DND-41 (cell line): ENCODE measurements around the gene SLC39A2.
"Not testable (repeated sequence)": the region's sequence is repeated elsewhere in the genome, so short reads cannot be mapped to it uniquely, and the experiment has no call there.

Experiments
- ATAC-seq: fragments of 200-7000 bp; cut with Tn5 transposase; 3 replicates; pipeline ENCODE4 v1.9.1; 2021; ENCODE audit warnings: low read depth; ENCODE audit not compliant: insufficient read depth
- DNase-seq: peaks from one replicate; pipeline ENCODE4 v3.0.0-alpha.2; 2020
- H2AFZ ChIP-seq: 2 replicates; pipeline ENCODE4 v1.6.0; 2012; ENCODE audit warnings: low read depth, low read length
- H3K27ac ChIP-seq: 2 replicates; pipeline ENCODE4 v1.5.1; 2012; ENCODE audit warnings: low read length, inconsistent platforms
- H3K27me3 ChIP-seq: fragments of 200-600 bp; sonication (generic); 2 replicates; pipeline ENCODE4 v1.6.0; 2012; ENCODE audit warnings: low read length, mild to moderate bottlenecking, inconsistent platforms; ENCODE audit not compliant: insufficient read depth, poor library complexity
- H3K36me3 ChIP-seq: 2 replicates; pipeline ENCODE4 v1.5.1; 2012; ENCODE audit warnings: low read length, inconsistent platforms; ENCODE audit not compliant: insufficient read depth
- H3K4me1 ChIP-seq: 2 replicates; pipeline ENCODE4 v1.5.1; 2012; ENCODE audit warnings: mild to moderate bottlenecking, low read length; ENCODE audit not compliant: insufficient read depth
- H3K4me2 ChIP-seq: 2 replicates; pipeline ENCODE4 v1.6.0; 2012; ENCODE audit warnings: mild to moderate bottlenecking, moderate library complexity, low read length, inconsistent platforms; ENCODE audit not compliant: insufficient read depth
- H3K4me3 ChIP-seq, 2 experiments: fragments of 200-600 bp in 1 of 2; shearing (Covaris generic) in 1 of 2; 2 replicates each; pipeline ENCODE4 v1.5.1; 2012 to 2016; ENCODE audit warnings: inconsistent platforms in 2 of 2, low read length in 2 of 2, mild to moderate bottlenecking in 2 of 2, low read depth in 1 of 2, moderate library complexity in 1 of 2
- H3K79me2 ChIP-seq: 2 replicates; pipeline ENCODE4 v1.6.0; 2012; ENCODE audit warnings: low read length, inconsistent platforms; ENCODE audit not compliant: insufficient read depth
- H3K9ac ChIP-seq: 2 replicates; pipeline ENCODE4 v1.6.0; 2012; ENCODE audit warnings: low read depth, mild to moderate bottlenecking, inconsistent platforms, low read length, moderate library complexity
- H3K9me3 ChIP-seq: 2 replicates; pipeline ENCODE4 v1.5.1; 2012; ENCODE audit warnings: low read length, moderate library complexity, mild to moderate bottlenecking, inconsistent platforms; ENCODE audit not compliant: insufficient read depth, severe bottlenecking
- H4K20me1 ChIP-seq: 2 replicates; pipeline ENCODE4 v1.6.0; 2012; ENCODE audit warnings: low read length; ENCODE audit not compliant: insufficient read depth
- EZH2 ChIP-seq: IDR thresholded peaks from 3 replicates; pipeline ENCODE4 v1.6.1; 2012; ENCODE audit warnings: borderline replicate concordance, low read depth, mild to moderate bottlenecking, moderate library complexity, low read length, inconsistent platforms; ENCODE audit not compliant: severe bottlenecking
- TF ChIP-seq, protein P1 (sequence below): IDR thresholded peaks from 2 replicates; pipeline ENCODE4 v1.5.1; 2012; ENCODE audit warnings: borderline replicate concordance, low read length, moderate library complexity, mild to moderate bottlenecking; ENCODE audit not compliant: poor library complexity, severe bottlenecking; ENCODE audit errors: extremely low read depth

SLC39A2 gene

DNA sequence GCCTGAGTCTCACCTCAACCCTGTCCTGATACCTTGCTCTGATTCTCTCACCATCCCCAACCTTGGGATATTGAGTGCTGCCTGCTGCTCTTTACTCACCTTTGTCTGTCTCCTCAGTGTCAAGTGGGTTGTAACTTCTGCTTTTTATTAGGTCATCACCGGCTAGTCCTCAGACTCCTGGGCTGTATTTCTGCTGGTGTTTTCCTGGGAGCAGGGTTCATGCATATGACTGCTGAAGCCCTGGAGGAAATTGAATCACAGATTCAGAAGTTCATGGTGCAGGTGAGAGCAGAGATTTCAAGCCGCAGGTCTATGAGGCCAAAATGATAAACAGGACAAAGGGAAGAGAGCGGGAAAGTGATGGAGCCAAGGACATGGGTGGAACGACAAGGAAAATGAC lies 498 bp downstream of the SLC39A2 start:
- ATAC-seq (no peak), DNase-seq (no peak)
- H3K9me3 ChIP-seq = no peaks in the 10 kb centered on the region
- peaks cover 29% of the 10 kb centered on the region for H3K36me3 ChIP-seq
- H3K4me3 ChIP-seq = no peak overlapping the region
- H3K4me1 ChIP-seq = no peaks in the 10 kb centered on the region
- no peaks in the 10 kb centered on the region for H3K27me3 ChIP-seq
- H3K4me2 ChIP-seq = no peak overlapping the region
- TF ChIP-seq, protein P1, sequence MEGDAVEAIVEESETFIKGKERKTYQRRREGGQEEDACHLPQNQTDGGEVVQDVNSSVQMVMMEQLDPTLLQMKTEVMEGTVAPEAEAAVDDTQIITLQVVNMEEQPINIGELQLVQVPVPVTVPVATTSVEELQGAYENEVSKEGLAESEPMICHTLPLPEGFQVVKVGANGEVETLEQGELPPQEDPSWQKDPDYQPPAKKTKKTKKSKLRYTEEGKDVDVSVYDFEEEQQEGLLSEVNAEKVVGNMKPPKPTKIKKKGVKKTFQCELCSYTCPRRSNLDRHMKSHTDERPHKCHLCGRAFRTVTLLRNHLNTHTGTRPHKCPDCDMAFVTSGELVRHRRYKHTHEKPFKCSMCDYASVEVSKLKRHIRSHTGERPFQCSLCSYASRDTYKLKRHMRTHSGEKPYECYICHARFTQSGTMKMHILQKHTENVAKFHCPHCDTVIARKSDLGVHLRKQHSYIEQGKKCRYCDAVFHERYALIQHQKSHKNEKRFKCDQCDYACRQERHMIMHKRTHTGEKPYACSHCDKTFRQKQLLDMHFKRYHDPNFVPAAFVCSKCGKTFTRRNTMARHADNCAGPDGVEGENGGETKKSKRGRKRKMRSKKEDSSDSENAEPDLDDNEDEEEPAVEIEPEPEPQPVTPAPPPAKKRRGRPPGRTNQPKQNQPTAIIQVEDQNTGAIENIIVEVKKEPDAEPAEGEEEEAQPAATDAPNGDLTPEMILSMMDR = no peak
- no peak for TF ChIP-seq EZH2
- H3K9ac ChIP-seq = no peak overlapping the region
- no peaks in the 10 kb centered on the region for H3K79me2 ChIP-seq
- H4K20me1 ChIP-seq = peaks cover 4% of the 10 kb centered on the region; the same call in 1 of the 2 replicates
- H2AFZ ChIP-seq = no peak overlapping the region
- no peak overlapping the region for H3K27ac ChIP-seq

DNA sequence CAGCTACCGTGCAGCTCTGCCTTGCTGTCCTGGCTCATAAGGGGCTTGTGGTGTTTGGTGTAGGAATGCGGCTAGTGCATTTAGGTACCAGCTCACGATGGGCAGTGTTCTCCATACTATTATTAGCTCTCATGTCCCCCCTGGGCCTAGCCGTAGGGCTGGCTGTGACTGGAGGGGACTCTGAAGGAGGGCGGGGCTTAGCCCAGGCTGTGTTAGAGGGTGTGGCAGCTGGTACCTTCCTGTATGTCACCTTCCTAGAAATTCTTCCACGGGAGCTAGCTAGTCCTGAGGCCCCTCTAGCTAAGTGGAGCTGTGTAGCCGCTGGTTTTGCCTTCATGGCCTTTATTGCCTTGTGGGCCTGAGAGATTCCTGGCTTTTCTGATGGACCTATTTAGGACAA lies 2.1 kb downstream of the SLC39A2 start:
- Histone ChIP-seq H2AFZ (no peak overlapping the region), H3K79me2 (no peaks in the 10 kb centered on the region), H3K27me3 (no peaks in the 10 kb centered on the region), H3K4me3 (no peak overlapping the region), H3K27ac (no peak overlapping the region), H3K36me3 (peaks cover 12% of the 10 kb centered on the region), H3K4me1 (no peaks in the 10 kb centered on the region), H3K9ac (no peak overlapping the region), H4K20me1 (peaks cover 2% of the 10 kb centered on the region; the same call in 1 of the 2 replicates), H3K9me3 (no peaks in the 10 kb centered on the region), H3K4me2 (no peak overlapping the region)
- ATAC-seq (no peak), DNase-seq (no peak)
- TF ChIP-seq EZH2 = no peak
- TF ChIP-seq, protein P1 = no peak

DNA sequence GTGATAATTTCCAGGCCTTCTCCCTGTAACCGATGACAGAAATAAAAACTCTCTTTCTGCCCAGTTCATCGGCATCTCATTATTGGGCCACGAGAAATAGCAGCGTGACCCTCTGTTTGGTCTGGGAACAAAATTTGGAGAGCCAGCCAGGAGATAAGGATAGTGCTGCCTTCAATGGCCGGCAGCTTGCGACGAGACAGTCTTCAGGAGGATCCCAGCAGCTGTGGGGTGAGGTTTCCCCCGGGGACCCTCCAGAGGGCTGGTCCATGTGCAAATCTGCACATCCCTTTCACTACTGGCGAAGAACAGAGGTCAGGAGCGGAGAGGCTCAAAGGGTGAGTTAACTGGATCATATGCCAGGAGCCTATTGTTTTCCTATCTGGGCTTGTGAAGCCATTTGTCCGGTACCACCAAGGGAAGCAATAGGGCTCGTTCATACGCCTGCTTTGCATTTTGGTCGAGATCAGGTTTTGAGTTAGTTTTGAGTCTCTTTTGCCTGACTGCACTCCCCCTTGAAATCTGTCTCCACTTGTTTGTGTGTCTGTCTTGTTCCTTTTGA lies 4.8 kb downstream of the SLC39A2 start:
- H3K4me2 ChIP-seq = no peak overlapping the region

DNA sequence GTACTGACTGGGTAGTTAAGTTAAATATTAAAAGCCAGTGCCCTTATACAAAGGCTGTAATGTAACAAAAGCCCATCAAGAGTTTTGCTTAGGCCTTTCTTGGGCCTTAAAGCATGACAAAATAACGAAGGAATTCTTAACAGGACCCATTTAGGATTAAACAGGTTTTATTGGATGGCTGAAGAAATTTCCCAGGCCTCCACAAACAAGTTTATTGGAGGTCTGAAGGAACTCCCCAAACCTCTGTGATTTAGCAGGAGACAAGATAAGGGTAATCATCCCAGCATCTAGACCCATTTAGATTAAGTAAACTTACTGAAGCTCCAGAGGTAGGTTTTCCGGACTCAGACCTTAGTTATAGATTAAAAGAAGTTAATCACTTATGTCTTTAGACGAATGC lies 10.6 kb downstream of the SLC39A2 start:
- not testable (repeated sequence) for H3K27me3 ChIP-seq, H3K79me2 ChIP-seq, H3K36me3 ChIP-seq, ATAC-seq, DNase-seq, H3K4me2 ChIP-seq, H3K4me3 ChIP-seq, H2AFZ ChIP-seq, H3K4me1 ChIP-seq, H3K9me3 ChIP-seq, H3K27ac ChIP-seq, H3K9ac ChIP-seq, H4K20me1 ChIP-seq

More for the DNA sequence above, 4.8 kb downstream of the SLC39A2 start:
- H3K4me1 ChIP-seq = no peaks in the 10 kb centered on the region
- H3K4me3 ChIP-seq = no peak overlapping the region
- H3K9ac ChIP-seq = no peak overlapping the region
- no peaks in the 10 kb centered on the region for H3K27me3 ChIP-seq
- no peaks in the 10 kb centered on the region for H4K20me1 ChIP-seq
- H3K27ac ChIP-seq = no peak overlapping the region
- no peak overlapping the region for H2AFZ ChIP-seq
- H3K36me3 ChIP-seq = no peaks in the 10 kb centered on the region
- no peaks in the 10 kb centered on the region for H3K9me3 ChIP-seq
- TF ChIP-seq, protein P1 = no peak
- TF ChIP-seq EZH2 = no peak
- no peaks in the 10 kb centered on the region for H3K79me2 ChIP-seq
- ATAC-seq (no peak), DNase-seq (no peak)
